Endothelial cell (in vitro differentiated cells): ENCODE measurements around the gene ELFN1. TPM values are rescaled to one million over a fixed set of nuclear protein-coding genes. Genes with fewer than 3 reads are reported as not detected.

ENCODE experiments used
- DNase-seq: peaks from one replicate; pipeline ENCODE4 v3.0.0; 2021; ENCODE audit warnings: low spot score
- H3K27ac Mint-ChIP-seq: one replicate; pipeline ENCODE4 v1.8.0; 2021; ENCODE audit warnings: mixed read lengths, inconsistent platforms; ENCODE audit not compliant: unreplicated experiment
- H3K27me3 Mint-ChIP-seq: one replicate; pipeline ENCODE4 v1.8.0; 2021; ENCODE audit warnings: mild to moderate bottlenecking, moderate library complexity, mixed read lengths, inconsistent platforms; ENCODE audit not compliant: unreplicated experiment
- H3K36me3 Mint-ChIP-seq: one replicate; pipeline ENCODE4 v1.8.0; 2021; ENCODE audit warnings: mild to moderate bottlenecking, low read depth, mixed read lengths, inconsistent platforms; ENCODE audit not compliant: unreplicated experiment
- H3K4me1 Mint-ChIP-seq: one replicate; pipeline ENCODE4 v1.8.0; 2021; ENCODE audit warnings: mild to moderate bottlenecking, mixed read lengths, inconsistent platforms; ENCODE audit not compliant: unreplicated experiment
- H3K4me3 Mint-ChIP-seq: one replicate; pipeline ENCODE4 v1.8.0; 2021; ENCODE audit warnings: mild to moderate bottlenecking, mixed read lengths, inconsistent platforms; ENCODE audit not compliant: unreplicated experiment
- H3K9me3 Mint-ChIP-seq: one replicate; pipeline ENCODE4 v1.8.0; 2021; ENCODE audit warnings: mixed read lengths, inconsistent platforms; ENCODE audit not compliant: unreplicated experiment
- CTCF ChIP-seq: fragments of 200-600 bp; sonication (generic); IDR thresholded peaks from one replicate; pipeline ENCODE4 v1.5.0; 2021; ENCODE audit warnings: antibody characterized with exemption; ENCODE audit not compliant: unreplicated experiment
- total RNA-seq: library from RNA; stranded (reverse); fragmentation: NEBNext Ultra II Directional; extraction: Animal tissue kit (Norgen Biotek cat#: 25700); gene quantifications from one replicate; pipeline ENCODE4 v1.2.1, GENCODE V29; 2021; ENCODE audit not compliant: unreplicated experiment

Gene ELFN1
- total RNA-seq, 1 donor from 2014 or later, result 10.6 TPM

- H3K27ac Mint-ChIP-seq, result no peak overlapping the region
- no peak for TF ChIP-seq CTCF
- no peak for DNase-seq
- no peaks in the 10 kb centered on the region for H3K4me1 Mint-ChIP-seq
- H3K4me3 Mint-ChIP-seq, result no peak overlapping the region
- peaks cover 27% of the 10 kb centered on the region for H3K36me3 Mint-ChIP-seq
- H3K27me3 Mint-ChIP-seq, result peaks cover 2% of the 10 kb centered on the region
- H3K9me3 Mint-ChIP-seq, result peaks cover under 1% of the 10 kb centered on the region
Observed at GRCh38 chr7:1689311-1689710, 19.2 kb downstream of the ELFN1 start.

GRCh38 chr7:1690359-1690958 is 20.4 kb downstream of the ELFN1 start:
- Mint-ChIP-seq H3K4me3 (peak overlapping the region; percentile 14), H3K27me3 (peaks cover 3% of the 10 kb centered on the region), H3K36me3 (peaks cover 21% of the 10 kb centered on the region), H3K4me1 (no peaks in the 10 kb centered on the region), H3K9me3 (no peaks in the 10 kb centered on the region), H3K27ac (no peak overlapping the region)
- no peak for TF ChIP-seq CTCF
- DNase-seq, result no peak

GRCh38 chr7:1691096-1691495 is 21.0 kb downstream of the ELFN1 start:
- Mint-ChIP-seq H3K4me1 (no peaks in the 10 kb centered on the region), H3K36me3 (peaks cover 21% of the 10 kb centered on the region), H3K4me3 (no peak overlapping the region), H3K9me3 (no peaks in the 10 kb centered on the region), H3K27me3 (peaks cover 5% of the 10 kb centered on the region), H3K27ac (no peak overlapping the region)
- no peak for DNase-seq
- no peak for TF ChIP-seq CTCF

- no peaks in the 10 kb centered on the region for H3K4me1 Mint-ChIP-seq
- peaks cover 7% of the 10 kb centered on the region for H3K27me3 Mint-ChIP-seq
- no peak overlapping the region for H3K4me3 Mint-ChIP-seq
- no peak for DNase-seq
- no peak for TF ChIP-seq CTCF
- H3K36me3 Mint-ChIP-seq, result peaks cover 21% of the 10 kb centered on the region
- H3K27ac Mint-ChIP-seq, result no peak overlapping the region
- no peaks in the 10 kb centered on the region for H3K9me3 Mint-ChIP-seq
Observed at GRCh38 chr7:1691601-1692514, 21.8 kb downstream of the ELFN1 start.
